LNCaP clone FGC (cell line): ENCODE results near the gene CD58.

Source experiments
- DNase-seq: peaks from one replicate; pipeline ENCODE4 v3.0.0-alpha.2; 2011; ENCODE audit warnings: low read depth
- H3K4me3 ChIP-seq: 2 replicates; pipeline ENCODE4 v1.5.1; 2011; ENCODE audit warnings: mild to moderate bottlenecking, low read depth, low read length, control low read depth
- CTCF ChIP-seq: IDR thresholded peaks from 2 replicates; pipeline ENCODE4 v1.5.1; 2012; ENCODE audit warnings: mild to moderate bottlenecking; ENCODE audit not compliant: control insufficient read depth, insufficient read depth; ENCODE audit errors: extremely low read depth

Gene CD58

GRCh38 chr1:116504308-116505156 is 66.3 kb downstream of the CD58 start:
- no peak for DNase-seq

GRCh38 chr1:116503546-116504307 is 67.1 kb downstream of the CD58 start:
- no peak for TF ChIP-seq CTCF
- no peak for DNase-seq
- no peak overlapping the region for H3K4me3 ChIP-seq

More at GRCh38 chr1:116504308-116505156, 66.3 kb downstream of the CD58 start:
- no peak for TF ChIP-seq CTCF
- H3K4me3 ChIP-seq = no peak overlapping the region

- no peak for TF ChIP-seq CTCF
- H3K4me3 ChIP-seq = no peak overlapping the region
- no peak for DNase-seq
Observed at GRCh38 chr1:116502671-116503314, 68.0 kb downstream of the CD58 start.

- DNase-seq = no peak
- H3K4me3 ChIP-seq = no peak overlapping the region
- no peak for TF ChIP-seq CTCF
Observed at GRCh38 chr1:116501870-116502244, 69.0 kb downstream of the CD58 start.

- H3K4me3 ChIP-seq = no peak overlapping the region
- no peak for DNase-seq
- TF ChIP-seq CTCF = no peak
Observed at GRCh38 chr1:116501125-116501869, 69.5 kb downstream of the CD58 start.
